ENCODE measurements around the gene HDAC4. TPM values are rescaled to one million over a fixed set of nuclear protein-coding genes. Genes with fewer than 3 reads are reported as not detected.

The HDAC4 gene
- total and polyA plus RNA-seq, 9 of the 15 experiments (the other 6 are each of a cell fraction or from before 2014, with no cell fraction given), result 0.11 to 20.2 (median 4.0) TPM

GRCh38 chr2:239065962-239066361 is 334.9 kb downstream of the HDAC4 start:
- no peaks in the 10 kb centered on the region for H3K27me3 ChIP-seq (ENCODE audit: control insufficient read depth in 2 of 2, insufficient read depth in 2 of 2, low read length in 2 of 2)
- intact Hi-C loops (cut with micrococcal nuclease), result no loop called here
- H3K4me1 ChIP-seq (replicated peaks in 1 of 2; ENCODE audit: control insufficient read depth in 2 of 2, insufficient read depth in 2 of 2, low read length in 2 of 2), result no peaks in the 10 kb centered on the region
- WGBS (ENCODE audit: insufficient coverage, low coverage, missing lambda C conversion rate), result 92% methylated on average over 7 of the region's 11 CpGs
- ChIA-PET CTCF (ENCODE audit: low intra/inter-chr PET ratio) (no interaction called here), POLR2A (no interaction called here)
- FAIRE-seq (no peak), ATAC-seq (no peak), DNase-seq (ENCODE audit: extremely low read depth in 1 of 4, low spot score in 3 of 4) (no peak)
- H3K4me2 ChIP-seq (ENCODE audit: insufficient read depth, low read length), result no peak overlapping the region
- H4K20me1 ChIP-seq (replicated peaks; ENCODE audit: control insufficient read depth, insufficient read depth, low read length), result no peaks in the 10 kb centered on the region
- no peak overlapping the region for H2AFZ ChIP-seq (ENCODE audit: low read depth, low read length)
- no peaks in the 10 kb centered on the region for H3K9me3 ChIP-seq (replicated peaks; ENCODE audit: control insufficient read depth, insufficient read depth, low read depth, low read length)
- no peak overlapping the region for H3K27ac ChIP-seq (ENCODE audit: extremely low read depth, low read depth, low read length)
- no peaks in the 10 kb centered on the region for H3K79me2 ChIP-seq (ENCODE audit: control insufficient read depth, insufficient read depth, low read length)
- H3K9ac ChIP-seq (ENCODE audit: insufficient read depth in 1 of 2, low read depth in 2 of 2, low read length in 2 of 2), result no peak overlapping the region
- H3K4me3 ChIP-seq, result no peak overlapping the region
- BruUV-seq (replicated peaks), result no TSS peak
- no peaks in the 10 kb centered on the region for H3K36me3 ChIP-seq (ENCODE audit: control insufficient read depth, insufficient read depth, low read length)
- in situ Hi-C loops (cut with MboI), result no loop called here
- H3K9me1 ChIP-seq (ENCODE audit: control insufficient read depth, insufficient read depth, low read length), result no peaks in the 10 kb centered on the region
- TF ChIP-seq ZSCAN29 (IDR thresholded peaks at IDR 0.05) (no peak), NR1H2 (CRISPR knock-in tag; IDR thresholded peaks at IDR 0.05) (no peak), TCF3 (CRISPR knock-in tag; IDR thresholded peaks at IDR 0.05) (no peak), SIX5 (IDR thresholded peaks at IDR 0.05; ENCODE audit: borderline replicate concordance in 1 of 2, insufficient read depth in 1 of 2, low read depth in 1 of 2, low read length in 2 of 2) (no peak), HSF4 (CRISPR knock-in tag; IDR thresholded peaks at IDR 0.05; ENCODE audit: borderline replicate concordance) (no peak), RBM39 (optimal IDR thresholded peaks at IDR 0.05; ENCODE audit: low read depth, low read length) (no peak), SNIP1 (IDR thresholded peaks at IDR 0.05; ENCODE audit: low read depth) (no peak), TAF1 (IDR thresholded peaks at IDR 0.05; ENCODE audit: control insufficient read depth, extremely low read depth, insufficient read depth, low read length, severe bottlenecking) (no peak), CBX2 (IDR thresholded peaks at IDR 0.05; ENCODE audit: insufficient read depth, low read length, poor library complexity, severe bottlenecking) (no peak), POLR3A (IDR thresholded peaks at IDR 0.05; ENCODE audit: borderline replicate concordance, extremely low read depth, insufficient read depth, insufficient read length) (no peak)
- TF ChIP-seq, protein P1, sequence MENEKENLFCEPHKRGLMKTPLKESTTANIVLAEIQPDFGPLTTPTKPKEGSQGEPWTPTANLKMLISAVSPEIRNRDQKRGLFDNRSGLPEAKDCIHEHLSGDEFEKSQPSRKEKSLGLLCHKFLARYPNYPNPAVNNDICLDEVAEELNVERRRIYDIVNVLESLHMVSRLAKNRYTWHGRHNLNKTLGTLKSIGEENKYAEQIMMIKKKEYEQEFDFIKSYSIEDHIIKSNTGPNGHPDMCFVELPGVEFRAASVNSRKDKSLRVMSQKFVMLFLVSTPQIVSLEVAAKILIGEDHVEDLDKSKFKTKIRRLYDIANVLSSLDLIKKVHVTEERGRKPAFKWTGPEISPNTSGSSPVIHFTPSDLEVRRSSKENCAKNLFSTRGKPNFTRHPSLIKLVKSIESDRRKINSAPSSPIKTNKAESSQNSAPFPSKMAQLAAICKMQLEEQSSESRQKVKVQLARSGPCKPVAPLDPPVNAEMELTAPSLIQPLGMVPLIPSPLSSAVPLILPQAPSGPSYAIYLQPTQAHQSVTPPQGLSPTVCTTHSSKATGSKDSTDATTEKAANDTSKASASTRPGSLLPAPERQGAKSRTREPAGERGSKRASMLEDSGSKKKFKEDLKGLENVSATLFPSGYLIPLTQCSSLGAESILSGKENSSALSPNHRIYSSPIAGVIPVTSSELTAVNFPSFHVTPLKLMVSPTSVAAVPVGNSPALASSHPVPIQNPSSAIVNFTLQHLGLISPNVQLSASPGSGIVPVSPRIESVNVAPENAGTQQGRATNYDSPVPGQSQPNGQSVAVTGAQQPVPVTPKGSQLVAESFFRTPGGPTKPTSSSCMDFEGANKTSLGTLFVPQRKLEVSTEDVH (IDR thresholded peaks at IDR 0.05; ENCODE audit: low read depth, partially characterized antibody), result no peak
- TF ChIP-seq, protein P2, sequence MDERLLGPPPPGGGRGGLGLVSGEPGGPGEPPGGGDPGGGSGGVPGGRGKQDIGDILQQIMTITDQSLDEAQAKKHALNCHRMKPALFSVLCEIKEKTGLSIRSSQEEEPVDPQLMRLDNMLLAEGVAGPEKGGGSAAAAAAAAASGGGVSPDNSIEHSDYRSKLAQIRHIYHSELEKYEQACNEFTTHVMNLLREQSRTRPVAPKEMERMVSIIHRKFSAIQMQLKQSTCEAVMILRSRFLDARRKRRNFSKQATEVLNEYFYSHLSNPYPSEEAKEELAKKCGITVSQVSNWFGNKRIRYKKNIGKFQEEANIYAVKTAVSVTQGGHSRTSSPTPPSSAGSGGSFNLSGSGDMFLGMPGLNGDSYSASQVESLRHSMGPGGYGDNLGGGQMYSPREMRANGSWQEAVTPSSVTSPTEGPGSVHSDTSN (CRISPR knock-in tag; IDR thresholded peaks at IDR 0.05; ENCODE audit: low read depth), result no peak
- TF ChIP-seq, protein P2 (tag; conservative IDR thresholded peaks at IDR 0.05; ENCODE audit: low read depth), result no peak
- TF ChIP-seq, protein P3, sequence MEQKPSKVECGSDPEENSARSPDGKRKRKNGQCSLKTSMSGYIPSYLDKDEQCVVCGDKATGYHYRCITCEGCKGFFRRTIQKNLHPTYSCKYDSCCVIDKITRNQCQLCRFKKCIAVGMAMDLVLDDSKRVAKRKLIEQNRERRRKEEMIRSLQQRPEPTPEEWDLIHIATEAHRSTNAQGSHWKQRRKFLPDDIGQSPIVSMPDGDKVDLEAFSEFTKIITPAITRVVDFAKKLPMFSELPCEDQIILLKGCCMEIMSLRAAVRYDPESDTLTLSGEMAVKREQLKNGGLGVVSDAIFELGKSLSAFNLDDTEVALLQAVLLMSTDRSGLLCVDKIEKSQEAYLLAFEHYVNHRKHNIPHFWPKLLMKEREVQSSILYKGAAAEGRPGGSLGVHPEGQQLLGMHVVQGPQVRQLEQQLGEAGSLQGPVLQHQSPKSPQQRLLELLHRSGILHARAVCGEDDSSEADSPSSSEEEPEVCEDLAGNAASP (IDR thresholded peaks at IDR 0.05), result no peak
- TF ChIP-seq, protein P4, sequence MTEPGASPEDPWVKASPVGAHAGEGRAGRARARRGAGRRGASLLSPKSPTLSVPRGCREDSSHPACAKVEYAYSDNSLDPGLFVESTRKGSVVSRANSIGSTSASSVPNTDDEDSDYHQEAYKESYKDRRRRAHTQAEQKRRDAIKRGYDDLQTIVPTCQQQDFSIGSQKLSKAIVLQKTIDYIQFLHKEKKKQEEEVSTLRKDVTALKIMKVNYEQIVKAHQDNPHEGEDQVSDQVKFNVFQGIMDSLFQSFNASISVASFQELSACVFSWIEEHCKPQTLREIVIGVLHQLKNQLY (CRISPR knock-in tag; conservative IDR thresholded peaks at IDR 0.05), result no peak
